Measurements from ENCODE around the gene KAT14.

DNA sequence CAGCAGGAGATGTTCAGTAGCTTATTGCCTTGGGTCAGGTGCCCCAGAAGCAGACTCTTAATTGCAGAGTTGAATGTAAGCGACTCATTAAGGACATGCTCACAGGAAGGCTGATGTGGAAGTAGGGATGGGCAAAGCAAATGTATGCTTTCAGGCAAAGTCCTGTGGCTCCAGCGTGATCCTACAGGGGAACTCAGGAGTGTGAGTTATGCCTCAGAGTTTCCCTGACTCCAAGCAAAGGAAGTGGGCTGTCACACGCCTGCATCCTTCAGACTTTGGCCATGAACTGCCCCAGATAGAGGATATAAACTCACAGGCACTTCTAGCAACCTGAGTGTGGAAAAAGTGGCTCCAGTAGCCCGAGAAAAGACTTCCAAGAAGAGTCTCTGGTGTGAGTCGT, 85.7 kb downstream of the KAT14 start:
- TF ChIP-seq PATZ1 (CRISPR knock-in tag; IDR thresholded peaks at IDR 0.05; ENCODE audit: borderline replicate concordance) = no peak
- no peak for TF ChIP-seq ZFP30 (CRISPR knock-in tag; IDR thresholded peaks at IDR 0.05)
- TF ChIP-seq GLIS3 (CRISPR knock-in tag; IDR thresholded peaks at IDR 0.05) = no peak
- TF ChIP-seq, protein P1, sequence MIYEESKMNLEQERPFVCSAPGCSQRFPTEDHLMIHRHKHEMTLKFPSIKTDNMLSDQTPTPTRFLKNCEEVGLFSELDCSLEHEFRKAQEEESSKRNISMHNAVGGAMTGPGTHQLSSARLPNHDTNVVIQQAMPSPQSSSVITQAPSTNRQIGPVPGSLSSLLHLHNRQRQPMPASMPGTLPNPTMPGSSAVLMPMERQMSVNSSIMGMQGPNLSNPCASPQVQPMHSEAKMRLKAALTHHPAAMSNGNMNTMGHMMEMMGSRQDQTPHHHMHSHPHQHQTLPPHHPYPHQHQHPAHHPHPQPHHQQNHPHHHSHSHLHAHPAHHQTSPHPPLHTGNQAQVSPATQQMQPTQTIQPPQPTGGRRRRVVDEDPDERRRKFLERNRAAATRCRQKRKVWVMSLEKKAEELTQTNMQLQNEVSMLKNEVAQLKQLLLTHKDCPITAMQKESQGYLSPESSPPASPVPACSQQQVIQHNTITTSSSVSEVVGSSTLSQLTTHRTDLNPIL (CRISPR knock-in tag; IDR thresholded peaks at IDR 0.05; ENCODE audit: low read depth) = no peak
